OCI-LY3 (cell line): Measurements from ENCODE around the gene STPG4.

ENCODE experiments used
- H2AFZ ChIP-seq: fragments of 200-600, 300-600 bp; shearing (Covaris generic); 2 replicates; pipeline ENCODE4 v1.6.0; 2014; ENCODE audit warnings: antibody characterized with exemption, low read depth, low read length
- H3K27ac ChIP-seq: fragments of 200-600, 300-600 bp; sonication (generic); 2 replicates; pipeline ENCODE4 v1.5.1; 2014; ENCODE audit warnings: mild to moderate bottlenecking, low read length, moderate library complexity, mixed read lengths
- H3K27me3 ChIP-seq: fragments of 200-600, 300-600 bp; sonication (generic); 2 replicates; pipeline ENCODE4 v1.6.1; 2014; ENCODE audit warnings: low read depth, low read length, mixed read lengths
- H3K36me3 ChIP-seq: fragments of 200-600, 300-600 bp; sonication (generic); replicated peaks from 2 replicates; pipeline ENCODE3; 2014; ENCODE audit warnings: low read depth, low read length, mixed read lengths
- H3K4me1 ChIP-seq: fragments of 300-600, 200-600 bp; sonication (generic); 2 replicates; pipeline ENCODE4 v1.6.1; 2014; ENCODE audit warnings: low read length, mixed read lengths
- H3K4me2 ChIP-seq: fragments of 200-600, 300-600 bp; sonication (generic); 2 replicates; pipeline ENCODE4 v1.6.1; 2014; ENCODE audit warnings: low read length, mixed read lengths
- H3K4me3 ChIP-seq: fragments of 300-600, 200-600 bp; sonication (generic); 2 replicates; pipeline ENCODE4 v1.5.1; 2014; ENCODE audit warnings: antibody characterized with exemption, mild to moderate bottlenecking, low read length, moderate library complexity
- H3K79me2 ChIP-seq: fragments of 300-600, 200-600 bp; shearing (Covaris generic); 2 replicates; pipeline ENCODE4 v1.6.1; 2014; ENCODE audit warnings: mild to moderate bottlenecking, low read length, mixed read lengths
- H3K9ac ChIP-seq: fragments of 300-600, 200-600 bp; shearing (Covaris generic); 2 replicates; pipeline ENCODE4 v1.6.0; 2014; ENCODE audit warnings: mild to moderate bottlenecking, low read length, moderate library complexity
- H3K9me3 ChIP-seq: fragments of 200-600, 300-600 bp; shearing (Covaris generic); 2 replicates; pipeline ENCODE4 v1.6.1; 2014; ENCODE audit warnings: low read length, mixed read lengths; ENCODE audit not compliant: insufficient read depth
- H4K20me1 ChIP-seq: fragments of 200-600, 300-600 bp; sonication (generic); 2 replicates; pipeline ENCODE4 v1.6.1; 2016; ENCODE audit warnings: low read length, mixed read lengths; ENCODE audit not compliant: insufficient read depth
- EZH2phosphoT487 ChIP-seq: fragments of 200-600 bp; shearing (Covaris generic); IDR thresholded peaks from 2 replicates; pipeline ENCODE4 v1.6.1; 2018; ENCODE audit warnings: antibody characterized with exemption, mixed run types, low read depth
- TF ChIP-seq, protein P1 (sequence below): fragments of 200-600, 300-600 bp; sonication (generic); IDR thresholded peaks from 2 replicates; pipeline ENCODE4 v1.5.1; 2014; ENCODE audit warnings: antibody characterized with exemption, low read length, low read depth

Gene STPG4

DNA sequence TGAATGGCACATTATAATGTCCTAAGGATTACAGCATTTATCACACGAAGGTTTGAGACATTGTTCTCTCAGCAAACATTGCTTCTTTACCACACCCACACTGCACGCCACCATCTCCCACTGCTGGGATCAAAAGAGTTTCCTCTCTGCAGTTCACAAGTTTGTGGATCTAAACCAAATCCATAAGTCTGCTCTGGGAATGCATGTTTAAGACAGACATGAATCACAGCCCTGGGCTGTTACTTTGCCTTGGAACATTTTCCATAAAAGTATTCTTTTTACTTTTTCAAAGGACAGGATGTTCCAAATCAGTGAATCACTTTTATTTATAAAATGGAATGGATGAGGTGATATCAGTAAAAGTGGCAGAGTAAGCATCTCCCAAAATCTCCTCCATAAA, 36.1 kb downstream of the STPG4 start:
- H2AFZ ChIP-seq = no peak overlapping the region
- H3K36me3 ChIP-seq = no peaks in the 10 kb centered on the region
- no peaks in the 10 kb centered on the region for H3K79me2 ChIP-seq
- H3K4me3 ChIP-seq = no peak overlapping the region
- H3K4me1 ChIP-seq = peaks cover 28% of the 10 kb centered on the region
- H4K20me1 ChIP-seq = no peaks in the 10 kb centered on the region
- no peak for TF ChIP-seq EZH2phosphoT487
- TF ChIP-seq, protein P1, sequence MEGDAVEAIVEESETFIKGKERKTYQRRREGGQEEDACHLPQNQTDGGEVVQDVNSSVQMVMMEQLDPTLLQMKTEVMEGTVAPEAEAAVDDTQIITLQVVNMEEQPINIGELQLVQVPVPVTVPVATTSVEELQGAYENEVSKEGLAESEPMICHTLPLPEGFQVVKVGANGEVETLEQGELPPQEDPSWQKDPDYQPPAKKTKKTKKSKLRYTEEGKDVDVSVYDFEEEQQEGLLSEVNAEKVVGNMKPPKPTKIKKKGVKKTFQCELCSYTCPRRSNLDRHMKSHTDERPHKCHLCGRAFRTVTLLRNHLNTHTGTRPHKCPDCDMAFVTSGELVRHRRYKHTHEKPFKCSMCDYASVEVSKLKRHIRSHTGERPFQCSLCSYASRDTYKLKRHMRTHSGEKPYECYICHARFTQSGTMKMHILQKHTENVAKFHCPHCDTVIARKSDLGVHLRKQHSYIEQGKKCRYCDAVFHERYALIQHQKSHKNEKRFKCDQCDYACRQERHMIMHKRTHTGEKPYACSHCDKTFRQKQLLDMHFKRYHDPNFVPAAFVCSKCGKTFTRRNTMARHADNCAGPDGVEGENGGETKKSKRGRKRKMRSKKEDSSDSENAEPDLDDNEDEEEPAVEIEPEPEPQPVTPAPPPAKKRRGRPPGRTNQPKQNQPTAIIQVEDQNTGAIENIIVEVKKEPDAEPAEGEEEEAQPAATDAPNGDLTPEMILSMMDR = no peak
- H3K27me3 ChIP-seq = 0 out of 2 replicates have a peak, but pooled peaks cover 5% of the 10 kb centered on the region
- H3K9me3 ChIP-seq = no peaks in the 10 kb centered on the region
- no peak overlapping the region for H3K9ac ChIP-seq
- no peak overlapping the region for H3K4me2 ChIP-seq
- no peak overlapping the region for H3K27ac ChIP-seq

DNA sequence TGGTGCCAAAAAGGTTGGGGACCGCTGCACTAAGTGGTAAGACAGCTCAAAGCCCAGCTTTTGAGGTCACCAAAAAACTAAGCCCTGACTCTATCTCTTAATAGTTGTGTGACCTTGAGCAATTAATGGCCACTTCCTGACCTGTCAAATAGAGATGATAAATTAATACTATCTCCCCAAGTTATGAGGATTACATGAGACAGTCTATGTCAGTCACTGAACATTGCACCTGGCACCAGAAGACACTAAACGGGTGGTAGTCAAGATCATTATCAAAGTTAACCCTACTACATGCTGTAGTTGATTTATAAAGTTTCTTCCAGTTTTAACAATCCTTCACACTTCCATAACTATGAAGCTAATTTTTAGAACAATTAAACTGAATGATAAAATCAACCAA, 36.5 kb downstream of the STPG4 start:
- H3K27me3 ChIP-seq = 0 out of 2 replicates have a peak, but pooled peaks cover 5% of the 10 kb centered on the region
- no peak overlapping the region for H3K9ac ChIP-seq
- no peak overlapping the region for H3K4me3 ChIP-seq
- no peaks in the 10 kb centered on the region for H3K79me2 ChIP-seq
- no peaks in the 10 kb centered on the region for H3K36me3 ChIP-seq
- no peaks in the 10 kb centered on the region for H4K20me1 ChIP-seq
- H3K27ac ChIP-seq = no peak overlapping the region
- TF ChIP-seq, protein P1 = no peak
- TF ChIP-seq EZH2phosphoT487 = no peak
- peaks cover 28% of the 10 kb centered on the region for H3K4me1 ChIP-seq
- no peak overlapping the region for H3K4me2 ChIP-seq
- H2AFZ ChIP-seq = no peak overlapping the region
- no peaks in the 10 kb centered on the region for H3K9me3 ChIP-seq

DNA sequence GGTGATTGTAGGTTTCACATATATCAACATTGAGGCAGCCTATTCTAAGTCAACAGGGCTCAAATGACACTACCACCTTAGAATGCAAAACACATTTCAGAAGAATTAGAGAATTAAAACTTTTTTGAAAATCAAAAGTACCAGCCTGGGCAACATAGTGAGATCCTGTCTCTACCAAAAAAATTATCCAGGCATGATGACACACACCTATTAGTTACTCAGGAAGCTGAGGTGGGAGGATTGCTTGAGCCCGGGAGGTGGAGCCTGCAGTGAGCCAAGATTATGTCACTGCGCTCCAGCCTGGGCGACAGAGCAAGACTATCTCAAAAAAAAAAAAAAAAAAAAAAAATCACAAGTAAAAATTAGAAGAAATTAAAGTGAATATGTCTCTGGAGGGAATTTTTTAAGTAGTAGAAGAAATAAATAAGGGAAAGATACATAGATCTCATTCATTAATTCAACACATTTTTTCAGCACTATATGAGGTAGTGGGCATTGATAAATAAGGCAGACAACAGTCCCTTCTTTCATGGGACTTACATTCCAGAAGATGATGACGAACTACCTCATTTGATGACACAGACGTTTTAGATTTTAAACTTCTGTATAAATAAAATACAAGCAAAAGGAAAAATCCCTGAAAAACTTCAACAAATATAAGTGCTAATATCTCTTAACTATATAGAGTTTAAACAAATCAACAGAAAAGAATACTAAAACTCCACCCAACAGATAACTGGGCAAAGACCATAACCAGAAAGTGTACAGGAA, 42.3 kb downstream of the STPG4 start:
- no peak overlapping the region for H3K9ac ChIP-seq

DNA sequence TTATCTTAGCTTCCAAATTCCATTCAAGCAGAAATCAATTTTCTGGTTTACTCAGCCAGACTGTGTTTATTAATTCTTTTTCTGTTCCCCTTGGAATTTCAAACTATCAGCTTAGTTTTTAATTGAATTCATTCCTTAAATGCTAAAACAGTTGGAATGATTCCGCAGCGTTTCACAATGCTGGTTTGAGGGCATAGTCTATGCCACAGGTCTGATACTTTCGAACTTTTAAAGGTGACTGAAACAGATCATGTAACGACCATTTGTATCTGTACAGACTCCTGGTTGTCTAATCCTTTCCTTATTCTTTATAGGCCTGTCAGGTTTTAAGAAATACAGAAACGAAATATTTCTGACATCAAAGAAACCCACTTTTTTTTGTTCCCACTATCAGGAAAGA, 45.4 kb downstream of the STPG4 start:
- Histone ChIP-seq H3K4me3 (no peak overlapping the region), H3K9ac (no peak overlapping the region), H3K36me3 (no peaks in the 10 kb centered on the region), H3K27ac (no peak overlapping the region), H4K20me1 (no peaks in the 10 kb centered on the region), H3K4me2 (no peak overlapping the region), H3K27me3 (no peaks in the 10 kb centered on the region), H3K4me1 (no peaks in the 10 kb centered on the region), H3K79me2 (no peaks in the 10 kb centered on the region), H3K9me3 (no peaks in the 10 kb centered on the region), H2AFZ (no peak overlapping the region)
- TF ChIP-seq EZH2phosphoT487 = no peak
- TF ChIP-seq, protein P1 = no peak

More for the DNA sequence above, 42.3 kb downstream of the STPG4 start:
- H3K79me2 ChIP-seq = no peaks in the 10 kb centered on the region
- H3K9me3 ChIP-seq = no peaks in the 10 kb centered on the region
- H2AFZ ChIP-seq = no peak overlapping the region
- H3K27ac ChIP-seq = no peak overlapping the region
- H3K27me3 ChIP-seq = no peaks in the 10 kb centered on the region
- TF ChIP-seq EZH2phosphoT487 = no peak
- TF ChIP-seq, protein P1 = no peak
- no peaks in the 10 kb centered on the region for H4K20me1 ChIP-seq
- H3K4me2 ChIP-seq = no peak overlapping the region
- H3K36me3 ChIP-seq = no peaks in the 10 kb centered on the region
- no peaks in the 10 kb centered on the region for H3K4me1 ChIP-seq
- no peak overlapping the region for H3K4me3 ChIP-seq
